PC-3 (cell line): ENCODE measurements around the gene AGPAT1. TPM values are rescaled to one million over a fixed set of nuclear protein-coding genes. Genes with fewer than 3 reads are reported as not detected.

Experiments used
- ATAC-seq: fragments of 200-7000 bp; cut with Tn5 transposase; 2 replicates; pipeline ENCODE4 v1.9.1; 2020; ENCODE audit warnings: mild to moderate bottlenecking, moderate library complexity
- BruUV-seq: library from RNA; stranded (reverse); fragments of 400-500 nt; replicated peaks from 2 replicates; lab custom pipeline; 2021; lab: Mats Ljungman, UMichigan
- CTCF ChIA-PET: fragments of 300-600 bp; sonication (Branson Sonifier 250); formaldehyde crosslinking; loops from one replicate; lab custom pipeline; 2022; ENCODE audit warnings: antibody characterized with exemption; lab: Charles Lee
- POLR2A ChIA-PET: fragments of 300-600 bp; sonication (Branson Sonifier 250); formaldehyde crosslinking; loops from one replicate; lab custom pipeline; 2022; ENCODE audit warnings: antibody characterized with exemption; ENCODE audit not compliant: unreplicated experiment; lab: Charles Lee
- DNase-seq: peaks from one replicate; pipeline ENCODE4 v3.0.0-alpha.2; 2015
- H2AFZ ChIP-seq: fragments of 300-600 bp; sonication (generic); 2 replicates; pipeline ENCODE4 v1.6.0; 2016; ENCODE audit warnings: antibody characterized with exemption, low read length
- H3F3A ChIP-seq: fragments of 300-600 bp; sonication (generic); one replicate; pipeline ENCODE4 v1.6.0; 2017; ENCODE audit warnings: antibody characterized with exemption, low read length, control low read depth, mild to moderate bottlenecking; ENCODE audit not compliant: unreplicated experiment
- H3K27ac ChIP-seq: fragments of 300-600 bp; sonication (generic); 2 replicates; pipeline ENCODE4 v1.5.1; 2016; ENCODE audit warnings: mild to moderate bottlenecking, low read length
- H3K27me3 ChIP-seq: fragments of 300-600 bp; sonication (generic); 2 replicates; pipeline ENCODE4 v1.6.1; 2016; ENCODE audit warnings: low read length, mixed read lengths
- H3K36me3 ChIP-seq: fragments of 300-600 bp; sonication (generic); 2 replicates; pipeline ENCODE4 v1.6.1; 2016; ENCODE audit warnings: low read depth, mixed run types, low read length, mixed read lengths
- H3K4me1 ChIP-seq: fragments of 300-600 bp; sonication (generic); 2 replicates; pipeline ENCODE4 v1.5.1; 2016; ENCODE audit warnings: low read length; ENCODE audit not compliant: insufficient read depth
- H3K4me2 ChIP-seq: fragments of 300-600 bp; sonication (generic); 2 replicates; pipeline ENCODE4 v1.6.0; 2016; ENCODE audit warnings: low read length
- H3K4me3 ChIP-seq: fragments of 300-600 bp; sonication (generic); 2 replicates; pipeline ENCODE4 v1.5.1; 2016; ENCODE audit warnings: mild to moderate bottlenecking, low read length, mixed read lengths
- H3K79me2 ChIP-seq: fragments of 300-600 bp; sonication (generic); 2 replicates; pipeline ENCODE4 v1.6.1; 2017; ENCODE audit warnings: low read length, mixed read lengths
- H3K9ac ChIP-seq: fragments of 300-600 bp; sonication (generic); 2 replicates; pipeline ENCODE4 v1.6.0; 2016; ENCODE audit warnings: mild to moderate bottlenecking, low read length
- H3K9me2 ChIP-seq: fragments of 300-600 bp; sonication (generic); replicated peaks from 2 replicates; pipeline ENCODE4 v1.6.1; 2016; ENCODE audit warnings: mixed run types, low read length, mixed read lengths
- H3K9me3 ChIP-seq: fragments of 300-600 bp; sonication (generic); 2 replicates; pipeline ENCODE4 v1.6.1; 2016; ENCODE audit warnings: low read length, mixed read lengths
- H4K20me1 ChIP-seq: fragments of 300-600 bp; sonication (generic); 2 replicates; pipeline ENCODE4 v1.6.1; 2016; ENCODE audit warnings: low read length, mixed read lengths
- CTCF ChIP-seq: fragments of 300-600 bp; sonication (generic); conservative IDR thresholded peaks from 2 replicates; pipeline ENCODE4 v1.5.1; 2017; ENCODE audit warnings: antibody characterized with exemption, low read depth, mild to moderate bottlenecking, low read length
- EZH2 ChIP-seq: fragments of 300-600 bp; sonication (generic); IDR thresholded peaks from one replicate; pipeline ENCODE4 v1.6.1; 2017; ENCODE audit warnings: antibody characterized with exemption, mild to moderate bottlenecking, low read length; ENCODE audit not compliant: unreplicated experiment
- EZH2phosphoT487 ChIP-seq: fragments of 300-600 bp; sonication (generic); IDR thresholded peaks from 2 replicates; pipeline ENCODE4 v1.6.1; 2018; ENCODE audit warnings: mild to moderate bottlenecking, antibody characterized with exemption, low read length, borderline replicate concordance
- intact Hi-C: fragments of 100-400 bp; cut with micrococcal nuclease; formaldehyde crosslinking; loops from 2 replicates; pipeline ENCODE4 v1.9.0; 2023
- total RNA-seq: library from RNA; depleted of rRNA; stranded (reverse); fragments of >200 nt; gene quantifications from 2 replicates; pipeline ENCODE4 v1.2.3, GENCODE V29; 2014

Gene AGPAT1
- total RNA-seq, 1 experiment from 2014 or later = 59.6 TPM

- intact Hi-C loops = loop anchor here (1.0 to 5.0 kb wide), 5 partner anchors 18 to 776 kb away; partner anchors contain the start of genes ATF6B and RNF5
- H4K20me1 ChIP-seq = no peaks in the 10 kb centered on the region
- peak overlapping the region; percentile 95 for H3K27ac ChIP-seq
- no peaks in the 10 kb centered on the region for H3F3A ChIP-seq
- ATAC-seq (peak; percentile 3), DNase-seq (peak; percentile 78)
- CTCF ChIA-PET = interaction anchor here (0.5 to 1.2 kb wide), 12 partner anchors 18 to 1515 kb away, joined by 3 to 10 read pairs (median 3); partner anchors contain the start of genes HLA-DMA and UQCC2
- H3K4me2 ChIP-seq = peak overlapping the region; percentile 84
- POLR2A ChIA-PET = interaction anchor here (0.6 to 1.3 kb wide), 11 partner anchors 11 to 776 kb away, joined by 3 to 20 read pairs (median 3); partner anchors contain the start of genes ATF6B, FKBPL and HSPA1B
- peak overlapping the region; percentile 77 for H3K4me3 ChIP-seq
- BruUV-seq = TSS peak; percentile 97
- no peaks in the 10 kb centered on the region for H3K36me3 ChIP-seq
- H3K4me1 ChIP-seq = peaks cover 28% of the 10 kb centered on the region
- H3K27me3 ChIP-seq = no peaks in the 10 kb centered on the region
- H3K9ac ChIP-seq = peak overlapping the region; percentile 95
- H3K9me3 ChIP-seq = no peaks in the 10 kb centered on the region
- no peaks in the 10 kb centered on the region for H3K9me2 ChIP-seq
- H3K79me2 ChIP-seq = no peaks in the 10 kb centered on the region
- peak overlapping the region; percentile 69 for H2AFZ ChIP-seq
- TF ChIP-seq EZH2 (no peak), EZH2phosphoT487 (no peak), CTCF (no peak)
These were observed 20.2 kb upstream of the AGPAT1 start for GRCh38 chr6:32195902-32196681.

- H3K4me1 ChIP-seq = peaks cover 28% of the 10 kb centered on the region
- H3K4me3 ChIP-seq = peak overlapping the region; percentile 77; the same call in 1 of the 2 replicates
- H3K79me2 ChIP-seq = no peaks in the 10 kb centered on the region
- intact Hi-C loops = loop anchor here (1.0 to 5.0 kb wide), 5 partner anchors 17 to 777 kb away; partner anchors contain the start of genes ATF6B and RNF5
- ChIA-PET POLR2A (interaction anchor here (0.6 to 1.3 kb wide), 11 partner anchors 10 to 776 kb away, joined by 3 to 20 read pairs (median 3); partner anchors contain the start of genes ATF6B, FKBPL and HSPA1B), CTCF (interaction anchor here (0.5 to 1.2 kb wide), 12 partner anchors 18 to 1516 kb away, joined by 3 to 10 read pairs (median 3); partner anchors contain the start of genes HLA-DMA and UQCC2)
- peak overlapping the region; percentile 95 for H3K9ac ChIP-seq
- H4K20me1 ChIP-seq = no peaks in the 10 kb centered on the region
- peak overlapping the region; percentile 98 for H3K4me2 ChIP-seq
- H3K27me3 ChIP-seq = no peaks in the 10 kb centered on the region
- H3K9me2 ChIP-seq = no peaks in the 10 kb centered on the region
- no peak for TF ChIP-seq EZH2
- no peaks in the 10 kb centered on the region for H3F3A ChIP-seq
- H3K36me3 ChIP-seq = no peaks in the 10 kb centered on the region
- H3K27ac ChIP-seq = peak overlapping the region; percentile 95; the same call in 1 of the 2 replicates
- ATAC-seq (0 out of 2 replicates have a peak, but pooled peaks have one; percentile 87), DNase-seq (peak; percentile 99)
- no TSS peak for BruUV-seq
- no peaks in the 10 kb centered on the region for H3K9me3 ChIP-seq
- no peak overlapping the region for H2AFZ ChIP-seq
These were observed 19.7 kb upstream of the AGPAT1 start for GRCh38 chr6:32195652-32195901.

- Histone ChIP-seq H2AFZ (peak overlapping the region; percentile 81), H3K9me3 (no peaks in the 10 kb centered on the region), H3K9ac (peak overlapping the region; percentile 82), H3F3A (no peaks in the 10 kb centered on the region), H4K20me1 (no peaks in the 10 kb centered on the region), H3K27ac (peak overlapping the region; percentile 65), H3K4me1 (peaks cover 32% of the 10 kb centered on the region), H3K9me2 (no peaks in the 10 kb centered on the region), H3K79me2 (peaks cover 4% of the 10 kb centered on the region; the same call in 1 of the 2 replicates), H3K4me2 (peak overlapping the region; percentile 98), H3K4me3 (peak overlapping the region; percentile 72), H3K27me3 (no peaks in the 10 kb centered on the region), H3K36me3 (no peaks in the 10 kb centered on the region)
- intact Hi-C loops = loop anchor here (1.0 to 5.0 kb wide), 5 partner anchors 17 to 777 kb away; partner anchors contain the start of genes ATF6B and RNF5
- ATAC-seq = peak; percentile 87
- ChIA-PET POLR2A (interaction anchor here (0.6 to 1.3 kb wide), 9 partner anchors 10 to 777 kb away, joined by 3 to 20 read pairs (median 3); partner anchors contain the start of genes ATF6B, FKBPL and HSPA1B), CTCF (interaction anchor here (0.6 to 1.2 kb wide), 6 partner anchors 17 to 789 kb away, joined by 3 to 10 read pairs (median 4); no protein-coding TSS in a partner anchor)
- peak; percentile 58 for DNase-seq
- no peak for TF ChIP-seq EZH2
- peak; percentile 74 for TF ChIP-seq CTCF
- BruUV-seq = TSS peak; percentile 99
These were observed 19.2 kb upstream of the AGPAT1 start for GRCh38 chr6:32194825-32195651.
